Dendritic cell treated with granulocyte-macrophage colony-stimulating factor and Interleukin-4, amounts not matched to agents 40 ng/mL and 50 ng/mL, for 4 days (primary cell): Measurements from ENCODE around the gene GRID2.
"Not testable (repeated sequence)": the region's sequence is repeated elsewhere in the genome, so short reads cannot be mapped to it uniquely, and the experiment has no call there.

Experiments used
- H3K27ac Mint-ChIP-seq: one replicate; pipeline ENCODE4 v1.8.0; 2022; ENCODE audit warnings: mild to moderate bottlenecking, mixed read lengths
- H3K27me3 Mint-ChIP-seq: one replicate; pipeline ENCODE4 v1.8.0; 2022; ENCODE audit warnings: mild to moderate bottlenecking, mixed read lengths
- H3K36me3 Mint-ChIP-seq: one replicate; pipeline ENCODE4 v1.8.0; 2022; ENCODE audit warnings: low read depth, mixed read lengths
- H3K4me1 Mint-ChIP-seq: one replicate; pipeline ENCODE4 v1.8.0; 2022; ENCODE audit warnings: low read depth, mixed read lengths
- H3K4me3 Mint-ChIP-seq: one replicate; pipeline ENCODE4 v1.8.0; 2022; ENCODE audit warnings: mild to moderate bottlenecking, moderate library complexity, mixed read lengths
- H3K9me3 Mint-ChIP-seq: one replicate; pipeline ENCODE4 v1.8.0; 2022; ENCODE audit warnings: mixed read lengths
- intact Hi-C: fragments of 100-400 bp; cut with micrococcal nuclease; formaldehyde crosslinking; loops from one replicate; pipeline ENCODE4 v1.15.0; 2022

GRID2 gene

DNA sequence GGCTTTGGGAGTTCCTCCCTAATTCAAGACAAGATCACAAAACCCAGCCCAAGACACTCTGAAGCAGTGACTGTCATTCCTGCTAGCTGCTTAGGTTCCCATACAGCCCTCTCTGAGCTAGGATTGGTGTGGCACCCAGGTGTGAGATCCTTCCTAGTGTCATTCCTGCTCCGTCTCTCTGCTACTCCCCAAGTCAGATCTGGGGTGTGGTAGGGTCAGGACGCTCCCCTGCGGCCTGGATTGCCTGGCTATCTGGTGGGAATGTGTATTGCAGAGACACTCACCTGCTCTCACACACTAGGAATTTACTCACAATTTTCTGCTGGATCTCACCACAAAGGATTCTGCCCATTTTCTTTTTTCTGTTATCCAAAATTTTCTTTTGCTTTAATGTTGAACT, 964.0 kb downstream of the GRID2 start:
- H3K4me1 Mint-ChIP-seq: no peaks in the 10 kb centered on the region
- no peaks in the 10 kb centered on the region for H3K27me3 Mint-ChIP-seq
- no peak overlapping the region for H3K4me3 Mint-ChIP-seq
- H3K9me3 Mint-ChIP-seq: peaks cover 7% of the 10 kb centered on the region
- H3K36me3 Mint-ChIP-seq: no peaks in the 10 kb centered on the region
- no peak overlapping the region for H3K27ac Mint-ChIP-seq
- intact Hi-C loops: no loop called here

DNA sequence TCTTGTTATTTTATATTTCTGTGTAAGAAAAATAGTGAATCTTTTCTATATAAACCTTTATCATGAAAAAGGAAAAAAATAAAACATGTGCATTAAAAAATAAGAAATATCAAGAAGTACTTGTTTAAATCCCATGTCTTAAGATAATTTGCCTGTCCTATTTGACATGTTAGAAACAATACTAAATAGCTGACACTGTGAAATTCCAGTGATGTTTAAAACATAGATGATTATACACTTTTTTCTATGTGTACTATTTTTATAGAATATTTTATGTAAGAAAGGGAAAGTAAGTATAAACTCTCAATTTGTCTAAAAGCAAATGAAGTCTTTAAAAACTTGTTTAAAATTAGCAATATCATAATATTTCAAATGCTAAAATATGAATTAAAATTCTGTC, 981.6 kb downstream of the GRID2 start:
- Mint-ChIP-seq H3K4me1 (no peaks in the 10 kb centered on the region), H3K27me3 (no peaks in the 10 kb centered on the region), H3K36me3 (no peaks in the 10 kb centered on the region), H3K9me3 (peaks cover 8% of the 10 kb centered on the region), H3K4me3 (no peak overlapping the region), H3K27ac (no peak overlapping the region)
- intact Hi-C loops: no loop called here

DNA sequence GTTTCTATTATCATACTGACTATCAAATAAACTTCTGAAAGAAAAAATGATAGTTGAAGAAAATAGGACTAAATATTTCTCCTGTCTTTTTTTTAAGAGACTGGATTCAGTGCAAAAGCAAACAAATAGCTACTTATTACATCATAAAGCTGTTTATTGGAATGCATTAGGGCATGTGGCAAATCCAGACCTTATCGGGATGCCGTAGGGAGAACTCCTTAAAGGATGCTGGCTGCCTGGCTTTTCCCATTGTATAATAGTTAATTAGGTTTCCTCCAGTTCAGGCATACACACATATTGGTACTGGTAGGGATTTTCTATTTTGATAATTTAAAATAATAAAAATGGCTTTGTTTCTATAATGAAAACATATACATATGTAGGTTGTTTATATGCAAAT, 985.5 kb downstream of the GRID2 start:
- Mint-ChIP-seq H3K9me3 (no peaks in the 10 kb centered on the region), H3K27me3 (no peaks in the 10 kb centered on the region), H3K27ac (no peak overlapping the region), H3K4me1 (no peaks in the 10 kb centered on the region), H3K4me3 (no peak overlapping the region), H3K36me3 (no peaks in the 10 kb centered on the region)
- intact Hi-C loops: no loop called here

DNA sequence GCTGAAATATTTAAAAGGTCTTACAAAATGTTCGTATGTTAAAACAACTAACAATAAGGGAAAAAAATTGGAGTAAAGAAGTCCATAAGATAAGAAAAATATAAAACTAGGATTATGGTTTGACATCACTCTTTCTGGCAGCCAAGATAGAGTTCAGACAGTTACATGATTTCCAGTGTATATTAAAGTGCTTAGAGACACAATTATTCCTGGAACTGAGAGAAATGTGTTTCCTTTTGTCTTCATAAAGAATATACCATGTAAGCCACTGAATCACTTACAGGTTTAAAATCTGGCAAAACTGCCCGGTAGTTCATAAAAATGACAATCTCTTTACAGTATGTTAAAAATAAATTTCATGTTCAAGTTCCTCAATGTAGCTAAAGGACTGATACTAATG, 986.1 kb downstream of the GRID2 start:
- Mint-ChIP-seq H3K4me1 (no peaks in the 10 kb centered on the region), H3K27ac (no peak overlapping the region)

DNA sequence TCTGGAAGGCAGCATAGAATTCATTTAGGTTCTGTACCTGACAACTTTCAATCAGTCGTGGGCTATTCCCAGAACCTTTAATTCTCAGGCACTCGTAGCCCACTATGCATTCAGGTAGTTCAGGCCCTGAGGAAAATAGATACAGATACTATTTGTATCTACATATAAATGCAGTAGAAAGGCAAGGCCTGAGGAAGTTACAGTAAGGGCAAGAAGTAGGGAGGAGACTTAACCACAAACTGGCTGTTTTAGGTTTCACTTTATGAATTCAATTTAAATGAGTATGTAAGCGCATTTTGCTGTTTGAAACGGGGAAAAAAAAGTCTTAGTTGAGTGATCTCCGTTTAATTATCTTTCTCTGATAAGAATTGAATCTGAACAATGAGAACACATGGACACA, 995.4 kb downstream of the GRID2 start:
- no peaks in the 10 kb centered on the region for H3K36me3 Mint-ChIP-seq
- no peaks in the 10 kb centered on the region for H3K27me3 Mint-ChIP-seq
- H3K4me3 Mint-ChIP-seq: no peak overlapping the region
- H3K9me3 Mint-ChIP-seq: no peaks in the 10 kb centered on the region
- H3K4me1 Mint-ChIP-seq: no peaks in the 10 kb centered on the region
- intact Hi-C loops: no loop called here
- no peak overlapping the region for H3K27ac Mint-ChIP-seq

More for the DNA sequence above, 986.1 kb downstream of the GRID2 start:
- H3K27me3 Mint-ChIP-seq: no peaks in the 10 kb centered on the region
- no peak overlapping the region for H3K4me3 Mint-ChIP-seq
- intact Hi-C loops: no loop called here
- H3K9me3 Mint-ChIP-seq: no peaks in the 10 kb centered on the region
- no peaks in the 10 kb centered on the region for H3K36me3 Mint-ChIP-seq

DNA sequence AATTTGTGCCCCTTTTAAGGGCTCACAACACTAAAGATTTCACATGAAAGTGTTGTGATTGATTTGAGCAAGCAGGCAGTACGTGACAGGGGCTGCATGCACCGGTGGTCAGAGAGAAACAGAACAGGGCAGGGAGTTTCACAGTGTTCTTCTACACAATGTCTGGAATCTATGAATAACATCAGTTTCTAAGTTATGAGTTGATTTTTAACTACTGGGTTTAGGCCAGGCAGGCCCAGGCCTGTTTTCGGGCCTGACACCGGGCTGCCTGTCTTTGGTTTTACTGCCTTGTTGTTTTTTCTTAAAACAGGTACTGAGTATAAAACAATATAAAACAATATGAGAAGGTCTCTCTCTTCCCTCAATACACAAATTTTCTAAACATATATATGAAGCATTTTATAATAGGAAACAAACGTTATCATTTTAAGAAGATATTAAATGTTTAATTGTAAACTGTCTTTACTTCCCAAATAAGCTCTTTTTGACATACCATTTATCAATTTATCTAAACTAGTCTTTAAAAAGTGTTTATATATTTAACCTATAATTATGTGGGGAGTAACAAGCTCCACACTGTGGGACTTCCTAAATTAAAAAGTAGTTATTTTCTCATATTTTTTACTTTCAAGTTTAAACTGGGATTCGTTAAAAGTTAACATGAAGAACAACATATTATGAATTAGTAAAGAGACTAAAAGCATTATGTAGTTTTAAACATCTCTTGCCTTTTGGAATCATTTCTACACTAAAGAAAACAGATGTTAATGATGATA, 997.2 kb downstream of the GRID2 start:
- H3K36me3 Mint-ChIP-seq, H3K27me3 Mint-ChIP-seq, H3K27ac Mint-ChIP-seq, H3K9me3 Mint-ChIP-seq, H3K4me1 Mint-ChIP-seq, intact Hi-C loops, H3K4me3 Mint-ChIP-seq: not testable (repeated sequence)

DNA sequence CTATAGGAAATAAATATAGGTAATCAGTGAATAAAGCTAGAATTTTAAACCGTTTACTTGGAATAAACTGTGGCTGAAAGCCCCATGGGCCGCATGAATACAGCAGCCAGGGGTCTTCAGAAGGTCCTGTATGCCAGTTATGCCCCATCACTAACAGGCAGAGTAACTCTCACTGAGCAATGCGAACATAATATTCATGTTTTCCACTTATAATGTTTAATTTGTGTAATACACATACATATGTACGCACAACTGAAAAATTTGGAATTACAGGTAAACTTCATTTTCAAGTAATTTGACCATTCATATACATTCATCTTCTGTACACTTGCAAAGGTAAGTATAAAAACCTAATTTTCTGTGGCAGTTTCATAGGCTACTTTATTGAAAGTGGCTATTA, 998.5 kb downstream of the GRID2 start:
- intact Hi-C loops: no loop called here
- Mint-ChIP-seq H3K27me3 (no peaks in the 10 kb centered on the region), H3K9me3 (no peaks in the 10 kb centered on the region), H3K4me1 (no peaks in the 10 kb centered on the region), H3K27ac (no peak overlapping the region), H3K36me3 (no peaks in the 10 kb centered on the region), H3K4me3 (no peak overlapping the region)

DNA sequence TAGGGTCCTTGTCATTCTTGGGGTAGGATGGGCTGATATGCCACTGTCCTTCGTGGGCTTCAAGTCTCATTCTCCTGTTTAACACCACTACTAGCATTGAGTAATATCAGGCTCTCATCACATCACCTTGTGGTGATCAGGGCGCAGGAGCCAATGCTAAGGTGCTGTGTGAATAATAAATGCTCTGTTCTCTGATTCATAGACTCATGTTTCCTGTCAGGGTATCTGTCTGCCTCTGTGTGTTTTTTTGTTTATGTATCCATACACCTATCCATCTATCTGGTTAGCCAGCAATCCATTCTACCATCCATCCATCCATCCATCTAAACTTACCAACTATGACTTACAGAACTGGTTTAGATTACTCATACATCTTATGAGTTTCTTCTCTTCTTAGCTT, 999.7 kb downstream of the GRID2 start:
- H3K36me3 Mint-ChIP-seq: no peaks in the 10 kb centered on the region
- H3K9me3 Mint-ChIP-seq: no peaks in the 10 kb centered on the region
- intact Hi-C loops: no loop called here
- H3K27me3 Mint-ChIP-seq: no peaks in the 10 kb centered on the region
- H3K4me3 Mint-ChIP-seq: no peak overlapping the region
- H3K4me1 Mint-ChIP-seq: no peaks in the 10 kb centered on the region
- H3K27ac Mint-ChIP-seq: no peak overlapping the region

DNA sequence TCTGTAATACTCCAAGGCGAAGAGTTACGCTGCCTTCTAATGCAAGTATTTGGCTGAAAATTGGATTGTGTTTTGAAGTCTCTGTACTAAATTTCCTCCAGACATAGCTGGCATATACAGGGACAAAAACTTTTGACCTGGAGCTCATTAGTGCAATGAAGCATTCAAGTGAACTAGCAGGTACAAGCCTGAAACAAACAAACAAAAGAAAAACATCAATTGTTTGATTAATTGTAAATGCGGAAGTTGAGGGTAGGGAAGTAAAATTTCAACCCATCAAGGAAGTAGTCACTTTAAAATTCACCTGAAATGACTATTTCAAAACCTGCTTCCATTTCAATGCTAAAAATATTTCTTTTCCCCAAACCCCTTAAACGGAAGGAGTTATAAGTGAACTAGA, 1008.5 kb downstream of the GRID2 start:
- Mint-ChIP-seq H3K9me3 (no peaks in the 10 kb centered on the region), H3K4me1 (no peaks in the 10 kb centered on the region), H3K4me3 (no peak overlapping the region), H3K36me3 (no peaks in the 10 kb centered on the region), H3K27ac (no peak overlapping the region), H3K27me3 (no peaks in the 10 kb centered on the region)
- intact Hi-C loops: no loop called here

DNA sequence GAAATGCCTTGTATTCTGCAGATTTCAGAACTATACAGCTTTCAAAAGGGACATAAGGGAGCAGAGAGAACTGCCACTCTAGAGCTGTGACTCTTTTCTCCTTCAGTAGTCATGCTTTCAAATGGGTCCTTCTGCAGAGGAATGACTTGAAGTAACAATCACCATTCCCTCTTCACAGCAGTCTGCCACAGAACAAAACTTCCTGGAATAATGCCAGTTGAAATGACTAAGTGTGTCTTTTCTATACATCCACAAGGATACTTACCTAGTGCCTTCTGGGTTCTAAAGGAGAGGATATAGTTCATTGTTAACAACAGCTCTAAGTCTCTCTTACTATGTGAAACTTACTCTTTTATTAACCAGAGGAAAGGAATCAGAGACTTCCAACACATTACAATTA, 1009.4 kb downstream of the GRID2 start:
- no peaks in the 10 kb centered on the region for H3K4me1 Mint-ChIP-seq
- H3K9me3 Mint-ChIP-seq: no peaks in the 10 kb centered on the region
- intact Hi-C loops: no loop called here
- H3K27ac Mint-ChIP-seq: no peak overlapping the region
- H3K27me3 Mint-ChIP-seq: no peaks in the 10 kb centered on the region
- H3K36me3 Mint-ChIP-seq: no peaks in the 10 kb centered on the region
- H3K4me3 Mint-ChIP-seq: no peak overlapping the region

DNA sequence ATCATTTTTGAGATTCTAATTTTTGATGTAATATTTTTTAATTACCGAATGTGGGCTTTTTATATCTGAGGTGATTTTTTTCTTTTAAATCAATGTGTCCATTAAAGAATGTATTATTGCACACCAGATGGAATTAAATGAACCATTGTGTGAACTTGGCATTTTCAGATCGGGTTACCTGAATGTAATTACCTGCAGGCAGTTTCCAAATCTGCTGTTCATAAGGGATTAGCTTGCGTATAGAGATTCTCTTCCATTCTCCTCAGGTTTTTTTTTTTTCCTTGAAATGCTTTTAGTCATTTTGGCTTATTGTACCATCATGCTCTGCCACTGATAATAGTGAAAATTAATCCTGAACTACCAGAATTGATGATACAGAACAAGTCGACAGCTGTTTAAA, 1013.3 kb downstream of the GRID2 start:
- Mint-ChIP-seq H3K27ac (no peak overlapping the region), H3K27me3 (no peaks in the 10 kb centered on the region), H3K36me3 (no peaks in the 10 kb centered on the region), H3K4me3 (no peak overlapping the region), H3K9me3 (no peaks in the 10 kb centered on the region), H3K4me1 (no peaks in the 10 kb centered on the region)
- intact Hi-C loops: no loop called here

DNA sequence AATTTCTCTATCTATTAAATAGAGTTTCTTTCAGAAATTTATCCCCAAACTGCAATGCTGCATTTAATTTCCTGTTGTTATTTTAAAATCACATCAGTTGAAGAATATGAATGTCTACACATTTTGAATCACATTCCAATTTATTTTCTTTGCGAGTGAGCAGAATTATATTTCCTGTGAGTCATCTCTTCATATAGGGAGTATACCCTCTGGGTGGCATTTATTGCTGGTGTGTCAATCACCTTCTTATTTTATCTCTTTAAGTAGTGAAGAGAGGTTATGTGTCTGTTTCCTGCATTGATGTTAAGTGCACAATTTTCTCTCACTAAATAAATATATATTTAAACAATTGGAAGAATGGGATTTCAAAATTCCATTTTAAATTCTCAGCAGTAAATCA, 1013.8 kb downstream of the GRID2 start:
- Mint-ChIP-seq H3K9me3 (no peaks in the 10 kb centered on the region), H3K36me3 (no peaks in the 10 kb centered on the region), H3K27me3 (no peaks in the 10 kb centered on the region), H3K4me1 (no peaks in the 10 kb centered on the region), H3K27ac (no peak overlapping the region), H3K4me3 (no peak overlapping the region)
- intact Hi-C loops: no loop called here

DNA sequence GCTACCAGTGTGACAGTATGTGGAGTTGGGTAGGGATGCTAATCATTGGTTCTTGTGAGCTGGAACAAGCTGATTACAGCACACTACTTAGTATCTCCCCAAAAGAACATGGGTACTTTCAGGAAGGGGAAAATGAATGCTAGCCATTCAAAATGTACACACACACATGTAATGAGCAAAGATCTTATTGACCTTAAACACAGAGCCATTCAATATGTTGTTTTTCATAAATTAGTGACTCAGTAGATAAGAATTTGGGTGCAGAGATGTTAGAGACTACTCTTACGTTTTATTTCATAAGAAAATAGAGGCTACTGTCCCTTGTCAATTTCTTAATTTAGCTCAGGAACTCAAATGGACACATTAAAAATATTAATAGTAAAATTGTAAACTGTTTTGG, 1015.3 kb downstream of the GRID2 start:
- intact Hi-C loops: no loop called here
- no peak overlapping the region for H3K4me3 Mint-ChIP-seq
- H3K36me3 Mint-ChIP-seq: no peaks in the 10 kb centered on the region
- no peaks in the 10 kb centered on the region for H3K9me3 Mint-ChIP-seq
- H3K4me1 Mint-ChIP-seq: no peaks in the 10 kb centered on the region
- no peak overlapping the region for H3K27ac Mint-ChIP-seq
- H3K27me3 Mint-ChIP-seq: no peaks in the 10 kb centered on the region

DNA sequence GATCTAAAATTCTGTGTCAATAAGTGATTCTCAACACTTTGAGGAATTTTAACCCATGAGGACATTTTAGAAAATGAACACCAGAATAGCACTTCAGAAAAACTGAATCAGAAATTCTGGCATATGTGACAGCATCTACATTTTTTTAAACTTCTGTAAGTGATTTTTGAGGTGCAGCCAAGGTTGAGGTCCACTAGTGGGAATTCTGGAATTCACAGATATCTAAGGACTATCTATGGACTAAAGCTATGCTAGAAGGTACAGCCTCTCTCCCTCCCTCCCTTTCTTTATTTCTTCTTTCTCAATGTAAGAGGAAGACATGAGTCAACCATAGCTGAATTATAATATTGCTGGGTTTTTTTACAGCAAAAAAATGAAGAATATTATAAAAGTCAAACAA, 1016.6 kb downstream of the GRID2 start:
- no peak overlapping the region for H3K4me3 Mint-ChIP-seq
- H3K9me3 Mint-ChIP-seq: peaks cover 8% of the 10 kb centered on the region
- H3K27ac Mint-ChIP-seq: no peak overlapping the region
- H3K36me3 Mint-ChIP-seq: no peaks in the 10 kb centered on the region
- no peaks in the 10 kb centered on the region for H3K4me1 Mint-ChIP-seq
- intact Hi-C loops: no loop called here
- no peaks in the 10 kb centered on the region for H3K27me3 Mint-ChIP-seq

DNA sequence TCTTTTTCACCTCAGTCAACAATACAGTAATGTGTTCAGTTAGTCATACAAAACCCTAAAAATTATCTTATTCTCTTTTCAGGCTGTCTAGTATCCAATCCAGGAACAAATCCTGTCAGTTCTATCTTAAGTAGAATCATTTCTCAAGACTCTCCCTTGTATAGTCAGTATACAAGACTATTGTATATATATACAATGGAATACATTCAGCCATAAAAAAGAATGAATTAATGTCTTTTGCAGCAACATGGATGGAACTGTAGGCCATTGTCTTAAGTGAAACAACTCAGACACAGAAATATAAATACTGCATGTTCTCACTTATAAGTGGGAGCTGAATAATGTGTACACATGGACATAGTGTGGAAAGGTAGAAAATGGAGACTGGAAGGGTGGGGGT, 1023.6 kb downstream of the GRID2 start:
- H3K9me3 Mint-ChIP-seq: peaks cover 18% of the 10 kb centered on the region
- intact Hi-C loops: no loop called here
- no peak overlapping the region for H3K4me3 Mint-ChIP-seq
- no peaks in the 10 kb centered on the region for H3K36me3 Mint-ChIP-seq
- no peaks in the 10 kb centered on the region for H3K4me1 Mint-ChIP-seq
- no peak overlapping the region for H3K27ac Mint-ChIP-seq
- H3K27me3 Mint-ChIP-seq: no peaks in the 10 kb centered on the region
